ENCODE data around the gene SFRP2.
A peak's percentile ranks its signal among the peaks of the same experiment; 100 is the strongest.

Gene SFRP2

DNA sequence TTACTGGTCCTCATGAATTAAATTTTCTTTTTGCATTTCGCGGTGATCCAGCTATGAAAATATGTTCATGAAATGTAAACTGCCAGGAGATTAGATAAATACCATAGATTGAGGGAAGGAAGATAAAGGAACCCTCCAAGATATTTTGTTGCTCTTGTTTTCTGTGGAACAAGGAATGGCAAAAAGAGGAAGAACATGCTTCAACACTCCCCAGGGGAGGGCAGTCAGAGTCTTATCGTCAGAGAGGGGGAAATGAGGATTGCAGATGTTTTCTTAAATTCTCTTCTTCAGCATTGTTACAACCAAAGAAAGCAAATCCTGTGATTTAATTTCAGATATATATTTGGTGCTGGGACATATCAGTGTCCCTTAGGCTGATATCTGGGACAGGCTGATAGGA, 9.5 kb upstream of the SFRP2 start:
- DNase-seq (ENCODE audit: low read depth, low spot score), result no peak
- H3K4me3 ChIP-seq (ENCODE audit: low read length), result no peak overlapping the region
- H3K27me3 ChIP-seq (ENCODE audit: control insufficient read depth, insufficient read depth, low read length), result no peaks in the 10 kb centered on the region
- WGBS (ENCODE audit: insufficient coverage, insufficient read length), result no CpG with 5 or more reads among the region's 3 CpGs
- H3K4me1 ChIP-seq (ENCODE audit: control insufficient read depth, insufficient read depth, low read length), result no peaks in the 10 kb centered on the region
- no peak overlapping the region for H3K27ac ChIP-seq (ENCODE audit: low read length)
- H3K9me3 ChIP-seq (ENCODE audit: control insufficient read depth, insufficient read depth, low read length), result no peaks in the 10 kb centered on the region
- H3K36me3 ChIP-seq (ENCODE audit: control insufficient read depth, insufficient read depth, low read length), result no peaks in the 10 kb centered on the region

DNA sequence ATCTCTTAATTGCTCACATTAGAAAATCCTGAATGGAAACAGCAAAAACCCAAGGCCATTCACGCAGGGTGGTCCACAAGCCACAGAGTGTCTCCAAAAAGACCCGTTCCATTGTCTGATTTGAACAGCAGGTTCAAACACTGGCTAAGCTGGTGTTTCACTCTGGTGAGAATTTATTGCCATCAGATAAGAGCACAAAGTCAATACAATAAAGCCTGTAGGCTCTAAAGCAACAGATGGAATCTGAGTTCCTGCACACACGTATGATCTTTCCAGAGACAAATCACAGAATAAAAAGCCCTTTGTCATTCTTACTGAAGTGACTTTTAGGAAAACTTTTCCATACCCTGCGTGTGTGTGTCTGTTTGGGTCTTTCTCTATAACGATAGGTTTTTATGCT, 5.1 kb upstream of the SFRP2 start:
- DNase-seq (ENCODE audit: low read depth, low spot score), result no peak
- peaks cover 5% of the 10 kb centered on the region; the same call in 1 of the 2 replicates for H3K4me1 ChIP-seq (ENCODE audit: control insufficient read depth, insufficient read depth, low read length)

DNA sequence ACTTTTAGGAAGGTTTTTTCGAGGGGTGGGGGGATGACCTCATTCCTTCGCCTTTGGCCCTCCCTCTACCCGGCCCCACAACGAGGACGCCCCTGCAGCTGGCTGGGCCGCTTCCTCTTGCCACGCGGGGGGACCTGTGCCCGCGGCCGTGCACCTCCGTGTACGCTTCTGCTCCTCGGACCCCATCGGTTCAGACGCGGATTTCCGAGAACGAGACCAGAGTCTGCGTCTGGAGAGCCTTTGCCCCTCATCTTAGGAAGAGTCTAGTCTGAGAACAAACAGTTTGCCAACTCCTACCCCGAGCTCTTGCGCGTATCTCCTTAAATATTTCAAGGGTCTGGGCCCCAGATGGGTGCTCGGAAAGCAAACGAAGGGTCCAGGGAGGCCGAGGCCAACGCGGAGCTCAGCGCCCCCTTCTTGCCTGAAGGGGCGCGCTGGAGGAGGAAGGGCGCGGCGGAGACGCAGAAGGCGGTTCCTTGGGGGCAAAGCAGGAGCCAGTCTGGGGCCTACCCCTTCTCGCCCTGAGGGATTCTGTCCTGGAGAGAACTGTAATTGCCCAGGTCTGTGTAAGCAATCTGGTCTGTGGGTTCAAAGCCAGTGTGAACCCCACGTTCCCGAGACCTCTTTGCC, 3.9 kb upstream of the SFRP2 start:
- no peak overlapping the region for H3K27ac ChIP-seq (ENCODE audit: low read length)
- peaks cover 5% of the 10 kb centered on the region; the same call in 1 of the 2 replicates for H3K4me1 ChIP-seq (ENCODE audit: control insufficient read depth, insufficient read depth, low read length)
- no peak for DNase-seq (ENCODE audit: low read depth, low spot score)
- no CpG with 5 or more reads among the region's 39 CpGs for WGBS (ENCODE audit: insufficient coverage, insufficient read length)
- H3K4me3 ChIP-seq (ENCODE audit: low read length), result peak overlapping the region; percentile 39; the same call in 1 of the 2 replicates
- H3K9me3 ChIP-seq (ENCODE audit: control insufficient read depth, insufficient read depth, low read length), result no peaks in the 10 kb centered on the region
- H3K27me3 ChIP-seq (ENCODE audit: control insufficient read depth, insufficient read depth, low read length), result peaks cover 6% of the 10 kb centered on the region; the same call in 1 of the 2 replicates
- no peaks in the 10 kb centered on the region for H3K36me3 ChIP-seq (ENCODE audit: control insufficient read depth, insufficient read depth, low read length)

More for the DNA sequence above, 5.1 kb upstream of the SFRP2 start:
- H3K27me3 ChIP-seq (ENCODE audit: control insufficient read depth, insufficient read depth, low read length), result peaks cover 6% of the 10 kb centered on the region; the same call in 1 of the 2 replicates
- WGBS (ENCODE audit: insufficient coverage, insufficient read length), result no CpG with 5 or more reads among the region's 5 CpGs
- H3K27ac ChIP-seq (ENCODE audit: low read length), result no peak overlapping the region
- H3K4me3 ChIP-seq (ENCODE audit: low read length), result no peak overlapping the region
- H3K36me3 ChIP-seq (ENCODE audit: control insufficient read depth, insufficient read depth, low read length), result no peaks in the 10 kb centered on the region
- H3K9me3 ChIP-seq (ENCODE audit: control insufficient read depth, insufficient read depth, low read length), result no peaks in the 10 kb centered on the region

DNA sequence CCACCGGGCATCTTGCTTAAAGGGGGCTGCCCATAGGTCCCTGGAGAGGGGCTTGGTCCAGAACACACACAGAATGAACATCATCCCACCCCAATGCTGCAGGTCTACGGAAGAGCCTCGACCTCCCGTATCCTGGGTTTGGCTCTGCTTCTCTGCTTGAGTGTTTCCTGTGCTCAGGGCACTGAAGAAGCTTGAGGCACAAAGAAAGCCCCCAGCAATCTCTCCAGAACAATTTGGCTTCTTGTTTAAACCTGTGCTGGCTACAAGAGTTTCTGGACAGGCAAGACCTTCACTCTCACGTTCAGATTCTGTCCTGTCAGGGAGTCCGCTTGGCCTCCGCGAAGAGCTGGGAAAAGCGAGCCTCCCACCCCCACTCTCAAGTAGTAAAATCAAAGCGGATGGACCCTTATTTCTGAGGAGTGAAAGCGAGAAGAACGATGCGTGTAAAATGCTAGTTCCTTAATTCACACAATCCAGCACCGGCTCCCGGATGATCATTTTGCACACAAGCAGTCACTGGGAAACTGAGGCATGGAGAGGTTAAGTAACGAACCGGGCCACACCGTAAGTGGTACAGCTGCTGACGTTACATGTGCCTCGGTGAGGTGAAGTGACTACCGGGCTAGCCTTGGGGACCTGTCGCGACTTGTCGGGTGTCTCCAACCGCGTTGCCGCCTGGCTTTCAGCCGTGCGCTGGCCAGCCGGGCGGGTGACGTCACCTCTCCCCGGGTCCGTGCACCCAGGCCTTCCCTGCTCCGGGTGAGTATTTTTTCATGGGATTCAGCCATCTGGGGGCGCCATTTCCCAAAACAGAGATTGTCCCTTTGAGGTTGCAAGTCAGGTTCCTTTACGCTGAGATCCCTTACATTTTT, 3.1 kb upstream of the SFRP2 start:
- Histone ChIP-seq H3K4me3 (ENCODE audit: low read length) (peak overlapping the region; percentile 54; the same call in 1 of the 2 replicates), H3K36me3 (ENCODE audit: control insufficient read depth, insufficient read depth, low read length) (no peaks in the 10 kb centered on the region), H3K4me1 (ENCODE audit: control insufficient read depth, insufficient read depth, low read length) (peaks cover 5% of the 10 kb centered on the region; the same call in 1 of the 2 replicates), H3K27ac (ENCODE audit: low read length) (no peak overlapping the region), H3K9me3 (ENCODE audit: control insufficient read depth, insufficient read depth, low read length) (no peaks in the 10 kb centered on the region), H3K27me3 (ENCODE audit: control insufficient read depth, insufficient read depth, low read length) (peaks cover 6% of the 10 kb centered on the region; the same call in 1 of the 2 replicates)
- no peak for DNase-seq (ENCODE audit: low read depth, low spot score)
- WGBS (ENCODE audit: insufficient coverage, insufficient read length), result no CpG with 5 or more reads among the region's 37 CpGs

DNA sequence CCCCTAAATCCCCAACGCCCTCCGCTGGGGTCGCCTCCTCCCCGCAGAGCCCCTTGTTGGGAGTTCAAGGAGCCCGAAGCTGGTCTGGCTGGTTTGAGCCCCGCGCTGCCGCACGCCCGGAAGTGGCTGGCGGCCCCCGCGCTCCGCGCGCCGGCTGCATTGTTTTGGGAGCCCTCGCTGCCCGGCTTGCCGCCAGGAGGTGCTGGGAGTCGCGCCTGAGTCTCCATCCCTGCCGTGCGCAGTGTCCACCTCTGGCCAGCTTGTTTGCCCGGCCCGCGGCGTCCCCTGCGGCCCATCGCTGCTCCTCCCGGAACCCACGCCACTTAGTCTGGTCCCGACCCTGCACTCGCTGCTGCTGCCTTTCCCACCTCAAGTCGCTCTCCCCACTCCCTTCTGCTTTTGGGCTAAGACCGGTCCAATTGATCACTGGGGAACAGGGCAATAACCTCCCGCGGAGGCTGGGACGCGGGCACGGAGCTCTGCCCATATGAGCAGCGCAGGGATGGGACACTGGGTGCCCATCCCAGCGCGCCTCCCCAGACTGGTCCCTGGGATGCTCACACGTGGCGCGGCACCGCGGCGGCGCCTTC, 2.2 kb upstream of the SFRP2 start:
- Histone ChIP-seq H3K27ac (ENCODE audit: low read length) (no peak overlapping the region), H3K27me3 (ENCODE audit: control insufficient read depth, insufficient read depth, low read length) (peaks cover 6% of the 10 kb centered on the region; the same call in 1 of the 2 replicates), H3K9me3 (ENCODE audit: control insufficient read depth, insufficient read depth, low read length) (no peaks in the 10 kb centered on the region), H3K36me3 (ENCODE audit: control insufficient read depth, insufficient read depth, low read length) (no peaks in the 10 kb centered on the region), H3K4me1 (ENCODE audit: control insufficient read depth, insufficient read depth, low read length) (peaks cover 6% of the 10 kb centered on the region; the same call in 1 of the 2 replicates), H3K4me3 (ENCODE audit: low read length) (peak overlapping the region; percentile 54; the same call in 1 of the 2 replicates)
- no CpG with 5 or more reads among the region's 51 CpGs for WGBS (ENCODE audit: insufficient coverage, insufficient read length)
- no peak for DNase-seq (ENCODE audit: low read depth, low spot score)

DNA sequence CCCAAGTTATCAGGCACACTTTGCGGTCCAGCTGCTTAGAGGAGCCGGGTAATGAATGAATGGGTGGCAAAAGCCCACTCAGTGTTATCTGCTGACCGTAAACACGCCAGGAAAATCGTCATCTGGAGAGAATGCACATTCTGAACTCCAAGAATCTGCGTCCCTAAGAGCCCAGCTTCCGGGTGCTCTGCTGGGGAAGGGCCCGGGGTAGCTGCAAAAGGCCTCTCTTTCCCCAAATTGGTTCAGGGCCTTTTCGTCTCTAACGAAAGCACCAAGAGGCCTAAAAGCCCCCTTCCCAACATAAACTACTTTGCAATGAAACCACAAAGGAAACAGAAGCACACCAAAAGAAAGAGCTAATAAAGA, 1.6 kb upstream of the SFRP2 start:
- DNase-seq (ENCODE audit: low read depth, low spot score), result no peak
- Histone ChIP-seq H3K4me3 (ENCODE audit: low read length) (peak overlapping the region; percentile 15; the same call in 1 of the 2 replicates), H3K36me3 (ENCODE audit: control insufficient read depth, insufficient read depth, low read length) (no peaks in the 10 kb centered on the region), H3K27ac (ENCODE audit: low read length) (no peak overlapping the region), H3K27me3 (ENCODE audit: control insufficient read depth, insufficient read depth, low read length) (peaks cover 6% of the 10 kb centered on the region; the same call in 1 of the 2 replicates), H3K9me3 (ENCODE audit: control insufficient read depth, insufficient read depth, low read length) (no peaks in the 10 kb centered on the region), H3K4me1 (ENCODE audit: control insufficient read depth, insufficient read depth, low read length) (peaks cover 6% of the 10 kb centered on the region; the same call in 1 of the 2 replicates)
- no CpG with 5 or more reads among the region's 10 CpGs for WGBS (ENCODE audit: insufficient coverage, insufficient read length)

DNA sequence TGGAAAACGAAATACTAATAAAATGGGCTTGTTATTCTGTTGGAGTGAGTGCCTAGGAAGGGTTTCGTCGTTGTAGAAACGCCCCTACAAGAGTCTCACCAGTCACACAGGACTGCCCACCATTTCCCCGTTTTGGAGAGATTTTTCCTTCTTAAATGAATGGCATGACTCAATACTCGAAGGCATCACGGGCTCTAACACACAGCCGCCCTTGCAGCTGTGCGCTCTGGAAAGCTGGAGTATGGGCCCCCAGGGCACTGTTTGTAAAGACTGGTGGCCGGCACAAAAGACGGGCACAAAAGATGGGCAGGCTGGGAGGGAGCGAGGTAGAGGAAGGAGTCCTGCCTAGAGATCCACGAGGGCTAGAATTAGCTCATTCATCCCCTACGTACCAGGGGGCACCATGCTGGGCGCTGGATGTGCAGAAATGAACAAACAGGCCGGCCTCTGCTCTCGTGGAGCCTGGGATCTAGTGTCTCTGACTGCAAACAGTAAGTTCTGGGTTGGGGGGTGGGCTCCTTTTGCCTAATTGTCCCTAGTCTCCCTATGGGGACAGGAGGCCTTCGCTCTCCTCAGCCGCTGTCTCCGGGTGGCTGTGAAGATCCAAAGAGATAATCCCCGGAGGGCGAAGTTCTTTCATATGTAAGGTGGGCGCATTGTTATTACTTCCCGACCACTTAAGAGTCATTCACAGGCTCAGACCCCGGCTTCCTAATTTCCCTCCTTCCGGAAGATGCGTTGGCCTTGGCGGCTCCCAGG, 1.0 kb upstream of the SFRP2 start:
- Histone ChIP-seq H3K27me3 (ENCODE audit: control insufficient read depth, insufficient read depth, low read length) (peaks cover 6% of the 10 kb centered on the region; the same call in 1 of the 2 replicates), H3K4me3 (ENCODE audit: low read length) (peak overlapping the region; percentile 96; the same call in 1 of the 2 replicates), H3K36me3 (ENCODE audit: control insufficient read depth, insufficient read depth, low read length) (no peaks in the 10 kb centered on the region), H3K9me3 (ENCODE audit: control insufficient read depth, insufficient read depth, low read length) (no peaks in the 10 kb centered on the region), H3K4me1 (ENCODE audit: control insufficient read depth, insufficient read depth, low read length) (peaks cover 6% of the 10 kb centered on the region; the same call in 1 of the 2 replicates), H3K27ac (ENCODE audit: low read length) (no peak overlapping the region)
- peak; percentile 94 for DNase-seq (ENCODE audit: low read depth, low spot score)
- WGBS (ENCODE audit: insufficient coverage, insufficient read length), result no CpG with 5 or more reads among the region's 28 CpGs

DNA sequence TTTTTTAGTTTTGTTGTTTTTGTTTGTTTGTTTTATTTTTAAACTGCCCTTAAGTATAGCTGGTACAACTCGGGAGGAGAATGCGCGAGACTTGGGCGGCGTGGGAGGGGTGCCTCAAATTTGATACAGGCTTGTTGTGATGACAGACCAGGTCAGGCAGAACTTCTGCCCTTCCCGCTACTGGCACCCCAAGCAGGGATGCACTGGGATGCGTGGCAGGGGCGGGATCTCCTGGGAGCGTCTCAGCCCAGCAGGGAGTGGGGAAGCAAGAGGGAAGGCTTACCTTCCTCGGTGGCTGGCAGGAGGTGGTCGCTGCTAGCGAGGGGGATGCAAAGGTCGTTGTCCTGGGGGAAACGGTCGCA, 851 bp downstream of the SFRP2 start:
- Histone ChIP-seq H3K36me3 (ENCODE audit: control insufficient read depth, insufficient read depth, low read length) (peaks cover 10% of the 10 kb centered on the region; the same call in 1 of the 2 replicates), H3K9me3 (ENCODE audit: control insufficient read depth, insufficient read depth, low read length) (no peaks in the 10 kb centered on the region), H3K27me3 (ENCODE audit: control insufficient read depth, insufficient read depth, low read length) (peaks cover 6% of the 10 kb centered on the region; the same call in 1 of the 2 replicates), H3K27ac (ENCODE audit: low read length) (no peak overlapping the region), H3K4me3 (ENCODE audit: low read length) (peak overlapping the region; percentile 96), H3K4me1 (ENCODE audit: control insufficient read depth, insufficient read depth, low read length) (peaks cover 6% of the 10 kb centered on the region; the same call in 1 of the 2 replicates)
- DNase-seq (ENCODE audit: low read depth, low spot score), result no peak
- WGBS (ENCODE audit: insufficient coverage, insufficient read length), result no CpG with 5 or more reads among the region's 15 CpGs

DNA sequence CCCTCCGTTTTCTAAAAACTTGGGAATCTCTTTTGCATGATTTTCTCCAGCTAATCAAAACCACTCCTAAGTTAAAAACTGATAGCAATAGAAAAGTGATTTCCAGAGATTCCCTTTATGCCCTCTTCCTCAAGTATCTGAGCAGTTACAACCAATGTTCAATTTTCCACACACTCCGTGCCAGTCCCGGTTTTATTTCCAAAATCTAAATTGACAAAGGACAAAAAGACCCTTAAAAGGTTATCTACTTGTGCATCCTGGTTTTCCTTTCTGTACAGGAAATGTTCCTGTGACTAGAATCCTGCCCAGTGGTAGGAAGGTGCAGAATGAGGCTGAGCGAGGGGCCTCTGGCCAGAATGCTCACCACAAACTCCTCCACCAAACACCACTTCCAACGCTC, 1.3 kb downstream of the SFRP2 start:
- no peak overlapping the region for H3K27ac ChIP-seq (ENCODE audit: low read length)
- peaks cover 6% of the 10 kb centered on the region; the same call in 1 of the 2 replicates for H3K4me1 ChIP-seq (ENCODE audit: control insufficient read depth, insufficient read depth, low read length)
- peak overlapping the region; percentile 96; the same call in 1 of the 2 replicates for H3K4me3 ChIP-seq (ENCODE audit: low read length)
- peaks cover 10% of the 10 kb centered on the region; the same call in 1 of the 2 replicates for H3K36me3 ChIP-seq (ENCODE audit: control insufficient read depth, insufficient read depth, low read length)
- no peak for DNase-seq (ENCODE audit: low read depth, low spot score)
- no CpG with 5 or more reads among the region's 5 CpGs for WGBS (ENCODE audit: insufficient coverage, insufficient read length)
- no peaks in the 10 kb centered on the region for H3K9me3 ChIP-seq (ENCODE audit: control insufficient read depth, insufficient read depth, low read length)
- H3K27me3 ChIP-seq (ENCODE audit: control insufficient read depth, insufficient read depth, low read length), result peaks cover 6% of the 10 kb centered on the region; the same call in 1 of the 2 replicates
